Measurements from ENCODE around the gene KRTAP10-1. TPM values are rescaled to one million over a fixed set of nuclear protein-coding genes. Genes with fewer than 3 reads are reported as not detected.
"Not testable (repeated sequence)": the region's sequence is repeated elsewhere in the genome, so short reads cannot be mapped to it uniquely, and the experiment has no call there.

The KRTAP10-1 gene
- total RNA-seq, result not detected

GRCh38 chr21:44539991-44540666 lies at the start of gene KRTAP10-1:
Gene KRTAP10-1 (minus strand): TSS chr21:44540195. CDS start chr21:44540150, 45 bp downstream.
- H3K27me3 ChIP-seq (ENCODE audit: insufficient read depth, low read length), result no peaks in the 10 kb centered on the region
- no peak within 1 kb of the TSS for H3K4me3 ChIP-seq (ENCODE audit: low read length)
- H3K9me3 ChIP-seq (ENCODE audit: low read depth, low read length), result peaks cover 17% of the 10 kb centered on the region
- no peaks in the 10 kb centered on the region for H3K4me1 ChIP-seq (ENCODE audit: insufficient read depth, low read length)

GRCh38 chr21:44589094-44589493 lies 49.1 kb upstream of the KRTAP10-1 start:
- Histone ChIP-seq H3K4me3 (ENCODE audit: low read length) (no peak overlapping the region), H3K27me3 (ENCODE audit: insufficient read depth, low read length) (peaks cover 7% of the 10 kb centered on the region)

GRCh38 chr21:44585892-44586291 lies 45.9 kb upstream of the KRTAP10-1 start:
- Histone ChIP-seq H3K4me3 (ENCODE audit: low read length) (no peak overlapping the region), H3K27me3 (ENCODE audit: insufficient read depth, low read length) (peaks cover 7% of the 10 kb centered on the region), H3K9me3 (ENCODE audit: low read depth, low read length) (no peaks in the 10 kb centered on the region), H3K4me1 (ENCODE audit: insufficient read depth, low read length) (no peaks in the 10 kb centered on the region)

More at GRCh38 chr21:44589094-44589493, 49.1 kb upstream of the KRTAP10-1 start:
- Histone ChIP-seq H3K4me1 (ENCODE audit: insufficient read depth, low read length) (no peaks in the 10 kb centered on the region), H3K9me3 (ENCODE audit: low read depth, low read length) (no peaks in the 10 kb centered on the region)

GRCh38 chr21:44583800-44584147 lies 43.8 kb upstream of the KRTAP10-1 start:
- Histone ChIP-seq H3K27me3 (ENCODE audit: insufficient read depth, low read length) (peaks cover 7% of the 10 kb centered on the region), H3K4me1 (ENCODE audit: insufficient read depth, low read length) (no peaks in the 10 kb centered on the region), H3K9me3 (ENCODE audit: low read depth, low read length) (no peaks in the 10 kb centered on the region), H3K4me3 (ENCODE audit: low read length) (no peak overlapping the region)

- Histone ChIP-seq H3K4me1 (ENCODE audit: insufficient read depth, low read length) (no peaks in the 10 kb centered on the region), H3K9me3 (ENCODE audit: low read depth, low read length) (no peaks in the 10 kb centered on the region)
Observed at GRCh38 chr21:44583089-44583799, 43.2 kb upstream of the KRTAP10-1 start.

GRCh38 chr21:44582055-44582454 lies 42.1 kb upstream of the KRTAP10-1 start:
- no peaks in the 10 kb centered on the region for H3K4me1 ChIP-seq (ENCODE audit: insufficient read depth, low read length)
- H3K4me3 ChIP-seq (ENCODE audit: low read length), result no peak overlapping the region
- H3K9me3 ChIP-seq (ENCODE audit: low read depth, low read length), result no peaks in the 10 kb centered on the region
- peaks cover 7% of the 10 kb centered on the region for H3K27me3 ChIP-seq (ENCODE audit: insufficient read depth, low read length)

More at GRCh38 chr21:44583089-44583799, 43.2 kb upstream of the KRTAP10-1 start:
- Histone ChIP-seq H3K4me3 (ENCODE audit: low read length) (no peak overlapping the region), H3K27me3 (ENCODE audit: insufficient read depth, low read length) (peaks cover 7% of the 10 kb centered on the region)

GRCh38 chr21:44581158-44581557 lies 41.2 kb upstream of the KRTAP10-1 start:
- Histone ChIP-seq H3K9me3 (ENCODE audit: low read depth, low read length) (no peaks in the 10 kb centered on the region), H3K4me3 (ENCODE audit: low read length) (no peak overlapping the region), H3K4me1 (ENCODE audit: insufficient read depth, low read length) (no peaks in the 10 kb centered on the region), H3K27me3 (ENCODE audit: insufficient read depth, low read length) (peaks cover 7% of the 10 kb centered on the region)

GRCh38 chr21:44580231-44580821 lies 40.3 kb upstream of the KRTAP10-1 start, which contains the start of gene KRTAP10-5:
Gene KRTAP10-5 (minus strand): TSS chr21:44580604. CDS start chr21:44580578, 26 bp downstream.
- H3K9me3 ChIP-seq (ENCODE audit: low read depth, low read length); H3K27me3 ChIP-seq (ENCODE audit: insufficient read depth, low read length); H3K4me3 ChIP-seq (ENCODE audit: low read length); H3K4me1 ChIP-seq (ENCODE audit: insufficient read depth, low read length): not testable (repeated sequence)

- Histone ChIP-seq H3K4me3 (ENCODE audit: low read length) (no peak overlapping the region), H3K4me1 (ENCODE audit: insufficient read depth, low read length) (no peaks in the 10 kb centered on the region), H3K9me3 (ENCODE audit: low read depth, low read length) (no peaks in the 10 kb centered on the region), H3K27me3 (ENCODE audit: insufficient read depth, low read length) (peaks cover 3% of the 10 kb centered on the region)
Observed at GRCh38 chr21:44579833-44580144, 39.8 kb upstream of the KRTAP10-1 start.

- H3K27me3 ChIP-seq (ENCODE audit: insufficient read depth, low read length), result peaks cover 2% of the 10 kb centered on the region
- H3K4me1 ChIP-seq (ENCODE audit: insufficient read depth, low read length), result no peaks in the 10 kb centered on the region
- no peak overlapping the region for H3K4me3 ChIP-seq (ENCODE audit: low read length)
- H3K9me3 ChIP-seq (ENCODE audit: low read depth, low read length), result no peaks in the 10 kb centered on the region
Observed at GRCh38 chr21:44579056-44579832, 39.2 kb upstream of the KRTAP10-1 start.

- Histone ChIP-seq H3K9me3 (ENCODE audit: low read depth, low read length) (no peaks in the 10 kb centered on the region), H3K4me1 (ENCODE audit: insufficient read depth, low read length) (no peaks in the 10 kb centered on the region), H3K27me3 (ENCODE audit: insufficient read depth, low read length) (no peaks in the 10 kb centered on the region), H3K4me3 (ENCODE audit: low read length) (no peak overlapping the region)
Observed at GRCh38 chr21:44578371-44579055, 38.5 kb upstream of the KRTAP10-1 start.

- no peaks in the 10 kb centered on the region for H3K27me3 ChIP-seq (ENCODE audit: insufficient read depth, low read length)
- no peaks in the 10 kb centered on the region for H3K4me1 ChIP-seq (ENCODE audit: insufficient read depth, low read length)
- no peaks in the 10 kb centered on the region for H3K9me3 ChIP-seq (ENCODE audit: low read depth, low read length)
- H3K4me3 ChIP-seq (ENCODE audit: low read length), result no peak overlapping the region
Observed at GRCh38 chr21:44576025-44576420, 36.0 kb upstream of the KRTAP10-1 start.

- Histone ChIP-seq H3K4me3 (ENCODE audit: low read length) (no peak overlapping the region), H3K4me1 (ENCODE audit: insufficient read depth, low read length) (no peaks in the 10 kb centered on the region), H3K9me3 (ENCODE audit: low read depth, low read length) (no peaks in the 10 kb centered on the region), H3K27me3 (ENCODE audit: insufficient read depth, low read length) (no peaks in the 10 kb centered on the region)
Observed at GRCh38 chr21:44575307-44576024, 35.5 kb upstream of the KRTAP10-1 start.
